Measurements from ENCODE around the gene SLPI. TPM values are rescaled to one million over a fixed set of nuclear protein-coding genes. Genes with fewer than 3 reads are reported as not detected.

The SLPI gene
- total and polyA plus RNA-seq, 2 donors (not counting 3 experiments of a cell fraction or from before 2014, with no cell fraction given) = not detected

GRCh38 chr20:45258259-45258658, 3.9 kb upstream of the SLPI start:
- H3K79me2 ChIP-seq (ENCODE audit: control insufficient read depth, insufficient read depth, low read length) = no peaks in the 10 kb centered on the region
- H3K27ac ChIP-seq (ENCODE audit: insufficient read depth, low read depth, low read length) = no peak overlapping the region
- TF ChIP-seq POLR2A (IDR thresholded peaks at IDR 0.05; ENCODE audit: low read depth, low read length) (no peak), FOS (IDR thresholded peaks at IDR 0.05; ENCODE audit: borderline replicate concordance, insufficient read depth, low read length) (no peak), EZH2 (IDR thresholded peaks at IDR 0.05; ENCODE audit: borderline replicate concordance, low read depth, low read length, severe bottlenecking) (no peak), POLR2AphosphoS5 (IDR thresholded peaks at IDR 0.05; ENCODE audit: insufficient read depth, low read depth, low read length) (no peak), GATA2 (IDR thresholded peaks at IDR 0.05; ENCODE audit: insufficient read depth, insufficient read length, low read depth, low read length) (no peak), JUN (IDR thresholded peaks at IDR 0.05; ENCODE audit: borderline replicate concordance, insufficient read depth, insufficient read length, low read depth) (no peak), CTCF (IDR thresholded peaks at IDR 0.05; ENCODE audit: extremely low read depth in 1 of 2, insufficient read depth in 1 of 2, low read depth in 1 of 2, low read length in 2 of 2) (no peak), MAX (IDR thresholded peaks at IDR 0.05; ENCODE audit: insufficient read depth, insufficient read length) (no peak), MYC (IDR thresholded peaks at IDR 0.05; ENCODE audit: low read depth, low read length) (no peak)
- no peak overlapping the region for H2AFZ ChIP-seq (ENCODE audit: low read depth, low read length)
- dilution Hi-C loops (cut with MboI; ENCODE audit: extremely low pct_ligation_motif_present, low sequenced_read_pairs) (no loop called here), intact Hi-C loops (cut with micrococcal nuclease) (no loop called here)
- no peaks in the 10 kb centered on the region for H3K9me3 ChIP-seq (replicated peaks; ENCODE audit: control insufficient read depth, insufficient read depth, low read length)
- POLR2A ChIA-PET = no interaction called here
- H3K36me3 ChIP-seq (ENCODE audit: control insufficient read depth in 2 of 2, extremely low read depth in 1 of 2, insufficient read depth in 2 of 2, low read length in 2 of 2) = no peaks in the 10 kb centered on the region
- FAIRE-seq = no peak
- peaks cover 0 to 2% of the 10 kb centered on the region in 2 experiments for H3K27me3 ChIP-seq (ENCODE audit: control insufficient read depth in 2 of 2, insufficient read depth in 2 of 2, low read length in 2 of 2)
- no TSS peak for BruUV-seq (replicated peaks)
- no peaks in the 10 kb centered on the region for H4K20me1 ChIP-seq (replicated peaks; ENCODE audit: control insufficient read depth, extremely low read depth, insufficient read depth, low read length)
- H3K9me1 ChIP-seq (replicated peaks; ENCODE audit: control insufficient read depth, extremely low read depth, insufficient read depth, low read length) = no peaks in the 10 kb centered on the region
- H3K4me2 ChIP-seq (ENCODE audit: insufficient read depth, low read length) = no peak overlapping the region
- no peak overlapping the region for H3K4me3 ChIP-seq (replicated peaks in 1 of 3; ENCODE audit: insufficient read depth in 1 of 3, low read depth in 1 of 3, low read length in 3 of 3)
- no peak overlapping the region for H3K9ac ChIP-seq (replicated peaks; ENCODE audit: extremely low read depth, insufficient read depth, low read length)
- no peaks in the 10 kb centered on the region for H3K4me1 ChIP-seq (ENCODE audit: control insufficient read depth, extremely low read depth, insufficient read depth, low read length)
- no peak for DNase-seq (ENCODE audit: low read depth, low spot score)
- CTCF ChIA-PET = interaction anchor here (0.9 kb wide), 1 partner anchor 36 kb away, joined by 3 read pairs; no protein-coding TSS in a partner anchor

Data from endothelial cell of umbilical vein (primary cell).